Measurements from ENCODE around the gene TNFSF4.

The TNFSF4 gene

DNA sequence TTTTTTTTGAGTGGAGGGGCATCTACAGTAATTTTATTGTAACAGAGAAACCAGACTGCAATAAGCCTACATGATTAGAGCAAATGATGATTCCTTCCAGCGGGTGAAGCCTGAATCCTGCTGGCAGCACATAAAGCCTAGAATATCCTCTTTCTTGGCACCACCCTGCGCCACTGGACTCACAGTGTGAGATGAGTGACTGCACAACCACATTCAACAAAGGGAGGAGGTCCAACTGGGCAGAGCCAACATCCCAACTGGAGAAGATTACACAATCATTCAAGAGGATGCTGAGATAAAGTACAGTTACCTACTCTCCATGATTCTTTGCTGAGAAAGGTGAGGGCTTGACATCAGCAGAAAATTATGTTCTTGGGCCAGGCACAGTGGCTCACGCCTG, 67.4 kb downstream of the TNFSF4 start:
- Mint-ChIP-seq H3K4me3 (no peak overlapping the region), H3K9me3 (peaks cover 8% of the 10 kb centered on the region), H3K27me3 (ENCODE audit: low read depth, poor library complexity) (peaks cover 4% of the 10 kb centered on the region), H3K36me3 (ENCODE audit: low read depth) (no peaks in the 10 kb centered on the region), H3K27ac (no peak overlapping the region), H3K4me1 (no peaks in the 10 kb centered on the region)
- DNase-seq: no peak
- TF ChIP-seq, protein P1, sequence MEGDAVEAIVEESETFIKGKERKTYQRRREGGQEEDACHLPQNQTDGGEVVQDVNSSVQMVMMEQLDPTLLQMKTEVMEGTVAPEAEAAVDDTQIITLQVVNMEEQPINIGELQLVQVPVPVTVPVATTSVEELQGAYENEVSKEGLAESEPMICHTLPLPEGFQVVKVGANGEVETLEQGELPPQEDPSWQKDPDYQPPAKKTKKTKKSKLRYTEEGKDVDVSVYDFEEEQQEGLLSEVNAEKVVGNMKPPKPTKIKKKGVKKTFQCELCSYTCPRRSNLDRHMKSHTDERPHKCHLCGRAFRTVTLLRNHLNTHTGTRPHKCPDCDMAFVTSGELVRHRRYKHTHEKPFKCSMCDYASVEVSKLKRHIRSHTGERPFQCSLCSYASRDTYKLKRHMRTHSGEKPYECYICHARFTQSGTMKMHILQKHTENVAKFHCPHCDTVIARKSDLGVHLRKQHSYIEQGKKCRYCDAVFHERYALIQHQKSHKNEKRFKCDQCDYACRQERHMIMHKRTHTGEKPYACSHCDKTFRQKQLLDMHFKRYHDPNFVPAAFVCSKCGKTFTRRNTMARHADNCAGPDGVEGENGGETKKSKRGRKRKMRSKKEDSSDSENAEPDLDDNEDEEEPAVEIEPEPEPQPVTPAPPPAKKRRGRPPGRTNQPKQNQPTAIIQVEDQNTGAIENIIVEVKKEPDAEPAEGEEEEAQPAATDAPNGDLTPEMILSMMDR (IDR thresholded peaks at IDR 0.05): no peak

DNA sequence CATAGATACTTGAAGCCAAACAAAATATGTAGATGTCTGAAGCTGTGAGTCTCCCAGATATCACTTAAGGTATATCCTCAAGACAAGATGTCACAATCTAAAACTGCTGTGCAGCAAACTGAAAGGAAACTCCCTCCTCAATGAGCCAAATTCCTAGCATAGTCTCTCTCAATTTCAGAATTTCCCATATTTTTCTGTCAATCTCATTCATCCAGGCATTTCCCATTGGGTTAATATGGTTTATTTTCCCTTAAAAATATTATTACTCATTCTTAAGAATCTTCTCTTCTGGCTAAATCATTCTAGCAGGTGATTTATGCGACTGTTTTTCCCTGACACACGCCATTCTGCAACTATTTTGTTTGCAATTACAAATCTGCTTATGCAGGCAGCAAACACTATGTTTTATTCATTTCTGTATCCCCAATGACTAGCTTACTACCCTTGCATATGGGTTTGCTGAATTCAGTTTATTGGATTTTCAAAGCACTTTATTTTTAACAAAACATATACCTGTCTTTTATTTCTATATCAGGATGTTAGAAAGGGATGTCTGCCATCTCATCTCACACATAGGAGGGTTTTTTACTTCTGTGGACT, 69.9 kb downstream of the TNFSF4 start:
- TF ChIP-seq, protein P1 (IDR thresholded peaks at IDR 0.05): no peak
- DNase-seq: no peak
- no peaks in the 10 kb centered on the region for H3K36me3 Mint-ChIP-seq (ENCODE audit: low read depth)
- H3K27ac Mint-ChIP-seq: no peak overlapping the region
- H3K9me3 Mint-ChIP-seq: peaks cover 3% of the 10 kb centered on the region
- no peak overlapping the region for H3K4me3 Mint-ChIP-seq
- H3K27me3 Mint-ChIP-seq (ENCODE audit: low read depth, poor library complexity): peaks cover 4% of the 10 kb centered on the region
- H3K4me1 Mint-ChIP-seq: no peaks in the 10 kb centered on the region

DNA sequence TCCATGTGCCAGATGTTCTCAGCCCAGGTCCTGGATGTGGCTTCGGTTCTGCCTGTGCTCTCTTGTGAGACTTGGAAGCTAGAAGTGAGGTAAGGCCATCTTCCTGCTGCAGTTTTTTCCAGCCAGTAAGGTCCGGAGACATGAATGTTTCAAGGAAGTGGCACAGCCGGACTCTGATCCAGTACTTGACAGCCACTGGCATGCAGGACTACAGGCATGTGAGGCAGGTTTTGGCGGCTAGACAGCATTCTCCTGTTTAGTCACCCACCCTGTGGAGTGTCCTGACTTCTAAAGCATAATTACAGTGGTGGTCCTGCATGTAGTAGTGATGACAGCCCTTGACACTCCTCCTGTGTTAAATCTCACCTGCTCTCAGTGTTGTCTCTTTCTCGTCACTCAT, 72.3 kb downstream of the TNFSF4 start:
- Mint-ChIP-seq H3K27me3 (ENCODE audit: low read depth, poor library complexity) (peaks cover 8% of the 10 kb centered on the region), H3K36me3 (ENCODE audit: low read depth) (no peaks in the 10 kb centered on the region), H3K4me1 (no peaks in the 10 kb centered on the region), H3K27ac (no peak overlapping the region), H3K4me3 (no peak overlapping the region), H3K9me3 (peaks cover 10% of the 10 kb centered on the region)
- TF ChIP-seq, protein P1 (IDR thresholded peaks at IDR 0.05): no peak
- no peak for DNase-seq

DNA sequence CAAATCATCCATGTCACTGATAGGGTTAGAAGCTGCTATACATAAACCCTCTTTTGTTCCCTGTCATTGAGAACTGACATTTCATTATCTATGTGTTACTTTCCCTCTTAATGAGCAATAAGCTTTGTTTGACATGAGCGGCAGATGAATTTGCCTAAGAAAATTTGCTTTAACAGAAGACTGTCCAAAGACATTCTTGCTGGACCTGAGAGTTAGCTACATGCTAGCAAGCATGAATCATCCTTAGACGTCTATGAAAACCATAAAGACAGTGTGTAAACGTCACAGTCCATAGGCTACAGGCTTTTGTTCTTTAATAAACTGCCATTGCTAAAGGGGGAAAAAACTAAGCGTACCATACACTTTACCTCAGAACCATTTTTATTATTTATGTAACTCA, 73.1 kb downstream of the TNFSF4 start:
- Mint-ChIP-seq H3K27me3 (ENCODE audit: low read depth, poor library complexity) (peaks cover 10% of the 10 kb centered on the region), H3K9me3 (peaks cover 10% of the 10 kb centered on the region), H3K36me3 (ENCODE audit: low read depth) (no peaks in the 10 kb centered on the region), H3K4me1 (no peaks in the 10 kb centered on the region), H3K27ac (no peak overlapping the region), H3K4me3 (no peak overlapping the region)
- TF ChIP-seq, protein P1 (IDR thresholded peaks at IDR 0.05): no peak
- no peak for DNase-seq
